Endothelial cell of umbilical vein (primary cell): ENCODE data around the gene ZNF273. TPM values are rescaled to one million over a fixed set of nuclear protein-coding genes. Genes with fewer than 3 reads are reported as not detected.

Experiments used
- BruUV-seq: library from RNA; stranded (reverse); fragments of 400-500 nt; replicated peaks from 2 replicates; lab custom pipeline; 2021; lab: Mats Ljungman, UMichigan
- CTCF ChIA-PET: fragments of 300-600, 350-600 bp; sonication (Branson Sonifier 250); formaldehyde crosslinking; loops from one replicate; lab custom pipeline; 2021; ENCODE audit warnings: antibody characterized with exemption, inconsistent platforms; lab: Charles Lee
- POLR2A ChIA-PET: fragments of 300-600, 350-600 bp; sonication (Branson Sonifier 250); formaldehyde crosslinking; loops from one replicate; lab custom pipeline; 2021; ENCODE audit warnings: antibody characterized with exemption, inconsistent platforms; lab: Charles Lee
- DNase-seq: peaks from one replicate; pipeline ENCODE4 v3.0.0-alpha.2; 2011; ENCODE audit warnings: low read depth, low spot score
- FAIRE-seq: peaks from 2 replicates; lab custom pipeline; 2011; peaks lifted over from hg19 to GRCh38; lab: Jason Lieb, UNC
- H2AFZ ChIP-seq: 2 replicates; pipeline ENCODE4 v1.6.0; 2012; ENCODE audit warnings: low read depth, low read length, control low read depth, inconsistent platforms
- H3K27ac ChIP-seq: 2 replicates; pipeline ENCODE4 v1.5.1; 2011; ENCODE audit warnings: low read depth, mild to moderate bottlenecking, control low read depth, low read length, moderate library complexity; ENCODE audit not compliant: insufficient read depth
- H3K27me3 ChIP-seq, 2 experiments: 2 replicates each; pipeline versions ENCODE4 v1.6.0 to v1.6.1; 2011; ENCODE audit warnings: low read length in 2 of 2, mixed read lengths in 1 of 2; ENCODE audit not compliant: control insufficient read depth in 2 of 2, insufficient read depth in 2 of 2
- H3K36me3 ChIP-seq, 2 experiments: 2 replicates in 1 of 2; 3 replicates in 1 of 2; pipeline ENCODE4 v1.5.1; 2011; ENCODE audit warnings: low read length in 2 of 2, mild to moderate bottlenecking in 1 of 2, moderate library complexity in 1 of 2; ENCODE audit not compliant: control insufficient read depth in 2 of 2, insufficient read depth in 2 of 2; ENCODE audit errors: extremely low read depth in 1 of 2
- H3K4me1 ChIP-seq: 3 replicates; pipeline ENCODE4 v1.5.1; 2011; ENCODE audit warnings: mild to moderate bottlenecking, low read length; ENCODE audit not compliant: control insufficient read depth, insufficient read depth; ENCODE audit errors: extremely low read depth
- H3K4me2 ChIP-seq: 2 replicates; pipeline ENCODE4 v1.6.1; 2011; ENCODE audit warnings: low read length, control low read depth, mixed read lengths; ENCODE audit not compliant: insufficient read depth
- H3K4me3 ChIP-seq, 3 experiments: fragments of 200-600 bp in 1 of 3; sonication (generic), shearing (Covaris generic) in 1 of 3; replicated peaks in 1 of 3; 2 replicates each; pipeline ENCODE4 v1.5.1; 2011 to 2016; ENCODE audit warnings: control low read depth in 3 of 3, low read length in 3 of 3, mild to moderate bottlenecking in 2 of 3, inconsistent platforms in 1 of 3, low read depth in 1 of 3, moderate library complexity in 1 of 3; ENCODE audit not compliant: insufficient read depth in 1 of 3
- H3K79me2 ChIP-seq: 2 replicates; pipeline ENCODE4 v1.6.0; 2012; ENCODE audit warnings: low read length, inconsistent platforms; ENCODE audit not compliant: control insufficient read depth, insufficient read depth
- H3K9ac ChIP-seq: replicated peaks from 2 replicates; pipeline ENCODE3; 2011; ENCODE audit warnings: low read length, control low read depth; ENCODE audit not compliant: insufficient read depth; ENCODE audit errors: extremely low read depth
- H3K9me1 ChIP-seq: replicated peaks from 3 replicates; pipeline ENCODE4 v1.6.0; 2011; ENCODE audit warnings: mild to moderate bottlenecking, low read length; ENCODE audit not compliant: control insufficient read depth, insufficient read depth; ENCODE audit errors: extremely low read depth
- H3K9me3 ChIP-seq: replicated peaks from 2 replicates; pipeline ENCODE4 v1.5.1; 2012; ENCODE audit warnings: low read length, inconsistent platforms; ENCODE audit not compliant: control insufficient read depth, insufficient read depth
- H4K20me1 ChIP-seq: replicated peaks from 2 replicates; pipeline ENCODE3; 2011; ENCODE audit warnings: mild to moderate bottlenecking, low read length; ENCODE audit not compliant: control insufficient read depth, insufficient read depth; ENCODE audit errors: extremely low read depth
- EZH2 ChIP-seq: IDR thresholded peaks from 2 replicates; pipeline ENCODE4 v1.6.1; 2012; ENCODE audit warnings: borderline replicate concordance, low read depth, mild to moderate bottlenecking, moderate library complexity, low read length, inconsistent platforms; ENCODE audit not compliant: severe bottlenecking
- FOS ChIP-seq: IDR thresholded peaks from 2 replicates; pipeline ENCODE4 v1.6.1; 2011; ENCODE audit warnings: mild to moderate bottlenecking, low read length, moderate library complexity, borderline replicate concordance; ENCODE audit not compliant: insufficient read depth
- GATA2 ChIP-seq: IDR thresholded peaks from 2 replicates; pipeline ENCODE4 v1.7.0; 2011; ENCODE audit warnings: low read depth, mild to moderate bottlenecking, moderate library complexity, mixed read lengths, low read length; ENCODE audit not compliant: insufficient read length, insufficient read depth
- MYC ChIP-seq: IDR thresholded peaks from one replicate; pipeline ENCODE4 v1.6.1; 2011; ENCODE audit warnings: mild to moderate bottlenecking, low read depth, low read length
- POLR2A ChIP-seq: IDR thresholded peaks from 2 replicates; pipeline ENCODE4 v1.6.1; 2012; ENCODE audit warnings: low read depth, mild to moderate bottlenecking, control low read depth, low read length
- POLR2AphosphoS5 ChIP-seq: IDR thresholded peaks from 2 replicates; pipeline ENCODE4 v1.6.1; 2012; ENCODE audit warnings: low read depth, mild to moderate bottlenecking, control low read depth, low read length, moderate library complexity; ENCODE audit not compliant: insufficient read depth
- dilution Hi-C: fragments of 300-500 bp; cut with MboI; formaldehyde crosslinking; loops from one replicate; pipeline ENCODE4 v1.15.0; 2019; ENCODE audit warnings: low sequenced_read_pairs; ENCODE audit not compliant: extremely low pct_ligation_motif_present
- intact Hi-C: fragments of 100-400 bp; cut with micrococcal nuclease; formaldehyde crosslinking; loops from one replicate; pipeline ENCODE4 v1.10.0; 2022
- polyA plus RNA-seq, 4 experiments: library from polyadenylated mRNA; depleted of rRNA in 3 of 4; stranded (reverse) in 3 of 4; unstranded in 1 of 4; fragments of >200 nt; gene quantifications; 2 replicates each; pipeline versions ENCODE4 v1.2.1 to v1.2.3, GENCODE V29; 2011 to 2012; ENCODE audit warnings: missing spikeins in 1 of 4
- total RNA-seq: library from RNA; stranded (reverse); gene quantifications from 2 replicates; pipeline ENCODE4 v1.2.3, GENCODE V29; 2021
- TF ChIP-seq, protein P1 (sequence below), 2 donors: IDR thresholded peaks; 1 replicate in 1 of 2; 2 replicates in 1 of 2; pipeline ENCODE4 v1.5.1; 2011; ENCODE audit warnings: low read length in 2 of 2, mild to moderate bottlenecking in 2 of 2, moderate library complexity in 2 of 2, control low read depth in 1 of 2, inconsistent platforms in 1 of 2, low read depth in 1 of 2; ENCODE audit not compliant: insufficient read depth in 1 of 2; ENCODE audit errors: extremely low read depth in 1 of 2
- TF ChIP-seq, protein P2 (sequence below): IDR thresholded peaks from 2 replicates; pipeline ENCODE4 v1.6.1; 2011; ENCODE audit not compliant: insufficient read depth, insufficient read length

Gene ZNF273
- total and polyA plus RNA-seq, 2 donors (not counting 3 experiments of a cell fraction or from before 2014, with no cell fraction given) = 1.4 to 4.1 TPM

DNA sequence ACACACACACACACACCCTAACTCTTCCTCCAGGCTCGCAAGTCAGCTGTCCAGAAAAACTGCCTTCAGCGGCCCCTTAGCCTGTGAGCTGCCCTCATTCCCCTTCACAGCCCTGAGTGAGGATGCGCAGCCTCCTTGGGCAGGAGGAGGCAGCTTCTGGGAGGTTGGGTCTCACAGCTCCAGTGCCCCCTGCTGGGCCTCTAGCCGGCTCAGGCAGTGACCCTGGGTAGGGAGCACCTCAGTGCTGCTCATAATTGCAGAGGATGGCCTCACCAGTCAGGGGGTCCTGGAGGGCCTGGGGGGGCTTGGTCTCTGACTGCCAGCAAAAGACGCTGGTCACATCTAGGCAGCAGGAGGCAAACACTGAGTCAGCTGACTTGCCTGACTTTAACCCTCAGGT is 43.7 kb downstream of the ZNF273 start:
- no TSS peak for BruUV-seq
- dilution Hi-C loops = no loop called here
- Histone ChIP-seq H3K9me1 (no peaks in the 10 kb centered on the region), H3K27me3 (peaks cover 17 to 27% of the 10 kb centered on the region in 2 experiments), H3K4me3 (no peak overlapping the region), H3K9me3 (no peaks in the 10 kb centered on the region), H3K9ac (no peak overlapping the region), H3K27ac (no peak overlapping the region), H3K79me2 (no peaks in the 10 kb centered on the region), H2AFZ (no peak overlapping the region), H3K4me2 (no peak overlapping the region), H4K20me1 (no peaks in the 10 kb centered on the region), H3K36me3 (no peaks in the 10 kb centered on the region), H3K4me1 (no peaks in the 10 kb centered on the region)
- ChIA-PET CTCF (no interaction called here), POLR2A (no interaction called here)
- no peak for FAIRE-seq
- TF ChIP-seq, protein P1, sequence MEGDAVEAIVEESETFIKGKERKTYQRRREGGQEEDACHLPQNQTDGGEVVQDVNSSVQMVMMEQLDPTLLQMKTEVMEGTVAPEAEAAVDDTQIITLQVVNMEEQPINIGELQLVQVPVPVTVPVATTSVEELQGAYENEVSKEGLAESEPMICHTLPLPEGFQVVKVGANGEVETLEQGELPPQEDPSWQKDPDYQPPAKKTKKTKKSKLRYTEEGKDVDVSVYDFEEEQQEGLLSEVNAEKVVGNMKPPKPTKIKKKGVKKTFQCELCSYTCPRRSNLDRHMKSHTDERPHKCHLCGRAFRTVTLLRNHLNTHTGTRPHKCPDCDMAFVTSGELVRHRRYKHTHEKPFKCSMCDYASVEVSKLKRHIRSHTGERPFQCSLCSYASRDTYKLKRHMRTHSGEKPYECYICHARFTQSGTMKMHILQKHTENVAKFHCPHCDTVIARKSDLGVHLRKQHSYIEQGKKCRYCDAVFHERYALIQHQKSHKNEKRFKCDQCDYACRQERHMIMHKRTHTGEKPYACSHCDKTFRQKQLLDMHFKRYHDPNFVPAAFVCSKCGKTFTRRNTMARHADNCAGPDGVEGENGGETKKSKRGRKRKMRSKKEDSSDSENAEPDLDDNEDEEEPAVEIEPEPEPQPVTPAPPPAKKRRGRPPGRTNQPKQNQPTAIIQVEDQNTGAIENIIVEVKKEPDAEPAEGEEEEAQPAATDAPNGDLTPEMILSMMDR (IDR thresholded peaks at IDR 0.05; ENCODE audit: extremely low read depth in 1 of 2, insufficient read depth in 1 of 2, low read depth in 1 of 2, low read length in 2 of 2) = peak in 1 of 2 donors; percentile 19
- no peak for TF ChIP-seq FOS
- intact Hi-C loops = no loop called here
- no peak for DNase-seq

DNA sequence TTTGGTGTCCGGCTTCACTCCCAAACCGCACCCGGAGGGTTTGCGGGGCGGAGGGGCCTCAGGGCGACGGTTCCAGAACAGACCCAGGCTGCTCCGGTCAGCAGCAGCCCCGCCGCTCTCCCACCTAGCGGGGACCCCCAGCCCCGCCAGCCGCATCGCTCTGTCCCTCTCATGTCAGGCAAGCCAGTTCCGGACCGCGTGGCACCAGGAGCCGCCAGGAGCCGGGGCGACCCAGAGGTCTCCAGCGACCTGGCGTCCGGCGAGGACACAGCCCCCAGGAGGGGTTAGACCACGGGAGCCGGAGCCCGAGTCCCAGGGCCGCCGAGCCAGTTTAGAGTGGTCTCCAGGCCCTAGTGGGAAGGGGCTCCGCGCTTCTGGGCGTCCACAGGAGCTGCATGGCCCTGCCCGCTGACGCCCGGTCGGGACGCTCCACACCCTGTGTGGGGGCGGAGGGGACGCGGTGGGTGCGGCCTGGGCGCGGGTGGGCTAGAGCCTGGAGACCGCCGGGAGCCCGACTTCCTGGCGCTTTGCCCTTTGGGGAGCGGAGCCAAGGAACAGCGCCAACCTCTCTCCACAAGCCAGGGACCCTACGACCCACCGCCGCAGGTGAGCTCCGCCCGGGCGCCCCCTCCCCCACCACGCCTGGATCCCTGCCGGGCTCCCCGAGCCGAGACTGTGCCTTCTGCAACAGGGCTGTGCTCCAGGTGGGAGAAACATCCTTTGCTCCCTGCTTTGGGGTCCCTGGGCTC is 44.4 kb downstream of the ZNF273 start:
- intact Hi-C loops = no loop called here
- Histone ChIP-seq H3K27ac (no peak overlapping the region), H3K79me2 (no peaks in the 10 kb centered on the region), H4K20me1 (no peaks in the 10 kb centered on the region), H3K36me3 (no peaks in the 10 kb centered on the region), H3K27me3 (peaks cover 17 to 27% of the 10 kb centered on the region in 2 experiments), H3K9me3 (no peaks in the 10 kb centered on the region), H3K9me1 (no peaks in the 10 kb centered on the region), H3K9ac (no peak overlapping the region), H3K4me1 (no peaks in the 10 kb centered on the region), H2AFZ (no peak overlapping the region), H3K4me3 (no peak overlapping the region), H3K4me2 (no peak overlapping the region)
- dilution Hi-C loops = no loop called here
- BruUV-seq = no TSS peak
- FAIRE-seq (no peak), DNase-seq (no peak)
- TF ChIP-seq POLR2A = no peak
- peak; percentile 71 for TF ChIP-seq EZH2
- no peak for TF ChIP-seq MYC
- TF ChIP-seq GATA2 = no peak
- no peak for TF ChIP-seq POLR2AphosphoS5
- TF ChIP-seq FOS = no peak
- TF ChIP-seq, protein P2, sequence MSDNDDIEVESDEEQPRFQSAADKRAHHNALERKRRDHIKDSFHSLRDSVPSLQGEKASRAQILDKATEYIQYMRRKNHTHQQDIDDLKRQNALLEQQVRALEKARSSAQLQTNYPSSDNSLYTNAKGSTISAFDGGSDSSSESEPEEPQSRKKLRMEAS = no peak
- ChIA-PET CTCF (no interaction called here), POLR2A (no interaction called here)
